ENCODE data around the gene TMCC2.
"Not testable (repeated sequence)": the region's sequence is repeated elsewhere in the genome, so short reads cannot be mapped to it uniquely, and the experiment has no call there.

The TMCC2 gene

GRCh38 chr1:205216588-205216987 is 11.2 kb upstream of the TMCC2 start:
- DNase-seq, result no peak

GRCh38 chr1:205217418-205217817 is 10.3 kb upstream of the TMCC2 start:
- no peak for DNase-seq

- DNase-seq, result no peak
These were observed 7.3 kb upstream of the TMCC2 start for GRCh38 chr1:205220421-205220820.

- no peak for DNase-seq
These were observed 3.0 kb upstream of the TMCC2 start for GRCh38 chr1:205224736-205225135.

- no peak for DNase-seq
These were observed 1.6 kb upstream of the TMCC2 start for GRCh38 chr1:205225901-205226765.

GRCh38 chr1:205226868-205227583 is 720 bp upstream of the TMCC2 start:
- no peak for DNase-seq

GRCh38 chr1:205228093-205228521 is 361 bp downstream of the TMCC2 start:
- DNase-seq, result no peak

GRCh38 chr1:205229399-205229871 is 1.7 kb downstream of the TMCC2 start:
- peak; percentile 81 for DNase-seq

GRCh38 chr1:205229916-205230700 is 2.4 kb downstream of the TMCC2 start:
- DNase-seq, result no peak

GRCh38 chr1:205230982-205231381 is 3.2 kb downstream of the TMCC2 start:
- no peak for DNase-seq

GRCh38 chr1:205232127-205232820 is 4.5 kb downstream of the TMCC2 start:
- no peak for DNase-seq

- no peak for DNase-seq
These were observed 5.2 kb downstream of the TMCC2 start for GRCh38 chr1:205232945-205233397.

GRCh38 chr1:205233986-205234385 is 6.2 kb downstream of the TMCC2 start:
- not testable (repeated sequence) for DNase-seq

- DNase-seq, result no peak
These were observed 8.2 kb downstream of the TMCC2 start for GRCh38 chr1:205235951-205236350.

- no peak for DNase-seq
These were observed 8.8 kb downstream of the TMCC2 start for GRCh38 chr1:205236526-205236925.

- no peak for DNase-seq
These were observed 9.3 kb downstream of the TMCC2 start for GRCh38 chr1:205236951-205237475.

- DNase-seq, result no peak
These were observed 10.1 kb downstream of the TMCC2 start for GRCh38 chr1:205237526-205238484.

GRCh38 chr1:205239078-205239477 is 11.3 kb downstream of the TMCC2 start:
- no peak for DNase-seq

GRCh38 chr1:205240118-205240517 is 12.4 kb downstream of the TMCC2 start:
- DNase-seq, result no peak

- no peak for DNase-seq
These were observed 12.8 kb downstream of the TMCC2 start for GRCh38 chr1:205240569-205240968.
